OCI-LY7 (cell line): ENCODE results near the gene WDFY3.

Source experiments
- CTCF ChIP-seq: fragments of 200-600 bp; sonication (generic); conservative IDR thresholded peaks from 2 replicates; pipeline ENCODE4 v1.5.1; 2014; ENCODE audit warnings: mild to moderate bottlenecking, antibody characterized with exemption, low read length, moderate library complexity, mixed read lengths
- EZH2phosphoT487 ChIP-seq: fragments of 200-600 bp; sonication (generic); IDR thresholded peaks from 2 replicates; pipeline ENCODE4 v1.6.1; 2018; ENCODE audit warnings: low read depth, borderline replicate concordance, mild to moderate bottlenecking, mixed run types, antibody characterized with exemption, low read length, moderate library complexity, mixed read lengths

GRCh38 chr4:84623661-84624060 is 342.8 kb downstream of the WDFY3 start:
- TF ChIP-seq CTCF (no peak), EZH2phosphoT487 (no peak)
